HL-60 (cell line): Measurements from ENCODE around the gene PHTF1.

Experiments
- CTCF ChIP-seq: IDR thresholded peaks from one replicate; pipeline ENCODE4 v1.5.1; 2011; ENCODE audit warnings: low read length, control low read depth, inconsistent platforms; ENCODE audit not compliant: insufficient read depth
- GABPA ChIP-seq: IDR thresholded peaks from 2 replicates; pipeline ENCODE4 v1.6.1; 2012; ENCODE audit warnings: low read depth
- POLR2AphosphoS5 ChIP-seq: IDR thresholded peaks from 2 replicates; pipeline ENCODE4 v1.6.1; 2012; ENCODE audit warnings: low read depth
- REST ChIP-seq: IDR thresholded peaks from 2 replicates; pipeline ENCODE4 v1.6.1; 2012; ENCODE audit warnings: low read depth; ENCODE audit not compliant: insufficient replicate concordance

GRCh38 chr1:113769601-113769970, 10.3 kb upstream of the PHTF1 start:
- no peak for TF ChIP-seq POLR2AphosphoS5
- TF ChIP-seq CTCF: no peak
- TF ChIP-seq GABPA: no peak
- TF ChIP-seq REST: no peak
